Mesenchymal stem cell (in vitro differentiated cells and primary cell): ENCODE data around the gene NMRAL1.

Source experiments
- DNase-seq: peaks from one replicate; pipeline ENCODE4 v3.0.0-alpha.2; 2013
- H2AFZ ChIP-seq: one replicate; pipeline ENCODE4 v1.6.1; 2013; ENCODE audit warnings: low read depth, mild to moderate bottlenecking, control low read depth, inconsistent platforms, low read length, moderate library complexity
- H2AK5ac ChIP-seq: 2 replicates; pipeline ENCODE4 v1.6.1; 2013; ENCODE audit warnings: low read length, moderate library complexity, mild to moderate bottlenecking, inconsistent platforms; ENCODE audit not compliant: severe bottlenecking
- H2BK120ac ChIP-seq: one replicate; pipeline ENCODE4 v1.6.1; 2013; ENCODE audit warnings: low read depth, mild to moderate bottlenecking, inconsistent platforms, low read length, moderate library complexity
- H2BK12ac ChIP-seq, 2 experiments: one replicate each; pipeline ENCODE4 v1.6.1; 2013; ENCODE audit warnings: inconsistent platforms in 2 of 2, low read length in 2 of 2, mild to moderate bottlenecking in 2 of 2, moderate library complexity in 2 of 2, control low read depth in 1 of 2
- H2BK15ac ChIP-seq: one replicate; pipeline ENCODE4 v1.6.1; 2013; ENCODE audit warnings: mild to moderate bottlenecking, low read depth, inconsistent platforms; ENCODE audit not compliant: poor library complexity, severe bottlenecking
- H2BK5ac ChIP-seq: 2 replicates; pipeline ENCODE4 v1.6.1; 2013; ENCODE audit warnings: low read depth, mild to moderate bottlenecking, low read length, control low read depth, inconsistent platforms; ENCODE audit not compliant: poor library complexity, severe bottlenecking
- H3K14ac ChIP-seq, 2 experiments: one replicate each; pipeline ENCODE4 v1.6.1; 2013; ENCODE audit warnings: inconsistent platforms in 2 of 2, low read length in 2 of 2, control low read depth in 1 of 2, mild to moderate bottlenecking in 1 of 2, moderate library complexity in 1 of 2
- H3K18ac ChIP-seq, 2 experiments: one replicate each; pipeline ENCODE4 v1.6.1; 2013; ENCODE audit warnings: inconsistent platforms in 2 of 2, low read length in 2 of 2, control low read depth in 1 of 2, low read depth in 1 of 2, mild to moderate bottlenecking in 1 of 2
- H3K23ac ChIP-seq, 2 experiments: one replicate each; pipeline ENCODE4 v1.6.1; 2013; ENCODE audit warnings: inconsistent platforms in 2 of 2, low read length in 2 of 2, mild to moderate bottlenecking in 2 of 2, moderate library complexity in 2 of 2, control low read depth in 1 of 2
- H3K27ac ChIP-seq: 2 replicates; pipeline ENCODE4 v1.5.1; 2013; ENCODE audit warnings: mild to moderate bottlenecking, moderate library complexity, low read length, control low read depth, inconsistent platforms; ENCODE audit not compliant: poor library complexity, severe bottlenecking
- H3K27me3 ChIP-seq, 2 experiments: 2 replicates each; pipeline versions ENCODE4 v1.6.1 to v1.7.0; 2013; ENCODE audit warnings: low read length in 2 of 2, mild to moderate bottlenecking in 2 of 2, moderate library complexity in 2 of 2, control low read depth in 1 of 2, inconsistent platforms in 1 of 2; ENCODE audit not compliant: control insufficient read depth in 1 of 2, insufficient read depth in 1 of 2
- H3K36me3 ChIP-seq, 2 experiments: 2 replicates each; pipeline versions ENCODE4 v1.6.1 to v1.7.0; 2013; ENCODE audit warnings: low read length in 2 of 2, control low read depth in 1 of 2, inconsistent platforms in 1 of 2, low read depth in 1 of 2, mild to moderate bottlenecking in 1 of 2; ENCODE audit not compliant: insufficient read depth in 2 of 2, control insufficient read depth in 1 of 2
- H3K4ac ChIP-seq, 2 experiments: one replicate each; pipeline ENCODE4 v1.6.1; 2013; ENCODE audit warnings: inconsistent platforms in 2 of 2, low read length in 2 of 2, mild to moderate bottlenecking in 2 of 2, moderate library complexity in 2 of 2, control low read depth in 1 of 2, low read depth in 1 of 2
- H3K4me1 ChIP-seq: 2 replicates; pipeline ENCODE4 v1.6.1; 2013; ENCODE audit warnings: low read depth, low read length, control low read depth; ENCODE audit not compliant: control insufficient read depth, insufficient read depth
- H3K4me2 ChIP-seq: 2 replicates; pipeline ENCODE4 v1.6.1; 2013; ENCODE audit warnings: low read length, mild to moderate bottlenecking, inconsistent platforms; ENCODE audit not compliant: poor library complexity, severe bottlenecking
- H3K4me3 ChIP-seq, 2 experiments: 2 replicates each; pipeline versions ENCODE4 v1.5.1 to v1.7.0; 2013; ENCODE audit warnings: low read length in 2 of 2, mild to moderate bottlenecking in 2 of 2, control low read depth in 1 of 2, low read depth in 1 of 2; ENCODE audit not compliant: insufficient read depth in 1 of 2
- H3K79me1 ChIP-seq: replicated peaks from 2 replicates; pipeline ENCODE4 v1.6.1; 2013; ENCODE audit warnings: mild to moderate bottlenecking, control low read depth, low read length, inconsistent platforms; ENCODE audit not compliant: poor library complexity, severe bottlenecking
- H3K9ac ChIP-seq: 2 replicates; pipeline ENCODE4 v1.7.0; 2013; ENCODE audit warnings: mild to moderate bottlenecking, low read length, moderate library complexity
- H3K9me3 ChIP-seq: 2 replicates; pipeline ENCODE4 v1.7.0; 2013; ENCODE audit warnings: mild to moderate bottlenecking, low read length; ENCODE audit not compliant: control insufficient read depth
- H4K8ac ChIP-seq: one replicate; pipeline ENCODE4 v1.6.1; 2013; ENCODE audit warnings: inconsistent platforms, mild to moderate bottlenecking, low read length, moderate library complexity
- H4K91ac ChIP-seq: one replicate; pipeline ENCODE4 v1.6.1; 2013; ENCODE audit warnings: mild to moderate bottlenecking, low read length, inconsistent platforms
- WGBS: methylation state at CpG from one replicate; pipeline ENCODE4 v1.1.7; 2013; ENCODE audit warnings: mixed read lengths; 5-methylcytosine and 5-hydroxymethylcytosine counted together

NMRAL1 gene

DNA sequence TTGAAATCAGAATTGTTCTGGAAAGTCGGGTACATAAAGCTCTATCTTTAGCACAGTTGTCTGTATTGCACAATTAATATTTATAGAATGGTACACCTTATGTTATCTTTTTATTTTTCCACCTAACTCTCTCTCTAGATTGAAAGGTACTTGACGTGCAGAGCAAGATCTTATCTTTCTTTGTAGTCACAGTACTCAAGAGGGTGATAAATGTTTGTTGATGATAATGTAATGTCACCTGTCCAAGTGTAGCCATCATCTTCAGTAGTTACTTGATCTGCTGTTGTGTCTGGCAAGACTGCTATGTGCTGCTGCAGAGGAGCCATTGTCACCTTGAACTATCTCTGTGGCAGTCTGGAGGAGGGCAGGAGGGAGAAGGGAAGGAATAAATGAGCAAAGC, 7.1 kb upstream of the NMRAL1 start:
- H3K9ac ChIP-seq = no peak overlapping the region
- no peak overlapping the region for H4K8ac ChIP-seq
- H2AK5ac ChIP-seq = no peak overlapping the region
- peaks cover 20% of the 10 kb centered on the region for H3K79me1 ChIP-seq
- no peak overlapping the region for H2BK120ac ChIP-seq
- H2AFZ ChIP-seq = no peak overlapping the region
- no peaks in the 10 kb centered on the region for H3K4me1 ChIP-seq
- H3K9me3 ChIP-seq = no peaks in the 10 kb centered on the region
- H3K4me2 ChIP-seq = no peak overlapping the region
- H3K18ac ChIP-seq = no peak overlapping the region
- H4K91ac ChIP-seq = no peak overlapping the region
- DNase-seq = no peak
- H3K36me3 ChIP-seq = peaks cover 4 to 21% of the 10 kb centered on the region in 2 experiments
- no peak overlapping the region for H2BK5ac ChIP-seq
- H3K27me3 ChIP-seq = no peaks in the 10 kb centered on the region
- no peak overlapping the region for H3K4ac ChIP-seq
- H3K27ac ChIP-seq = no peak overlapping the region
- H3K4me3 ChIP-seq = no peak overlapping the region
- no peak overlapping the region for H3K14ac ChIP-seq
- 91% methylated on average over 1 of the region's 2 CpGs for WGBS
- no peak overlapping the region for H3K23ac ChIP-seq
- H2BK15ac ChIP-seq = no peak overlapping the region
- no peak overlapping the region for H2BK12ac ChIP-seq

DNA sequence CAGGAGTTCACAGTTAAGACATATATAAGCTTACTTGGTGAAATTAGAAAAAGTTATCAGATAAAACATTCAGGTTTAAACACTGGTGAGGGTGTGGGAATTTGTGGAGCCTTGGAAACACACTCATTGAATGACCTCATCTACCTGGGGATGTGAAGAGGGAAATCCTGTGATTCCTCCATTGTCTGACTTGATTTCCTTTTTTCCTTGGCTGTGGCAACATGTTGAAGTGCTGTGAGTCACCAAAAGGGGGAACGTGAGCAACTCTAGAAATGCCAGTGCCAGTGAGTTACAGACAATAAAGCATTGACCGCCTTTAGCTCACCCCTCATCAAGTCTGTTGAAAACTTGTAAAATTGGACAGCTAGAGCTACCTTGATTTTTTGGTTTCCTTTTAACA, 3.5 kb upstream of the NMRAL1 start:
- Histone ChIP-seq H2AK5ac (no peak overlapping the region), H3K79me1 (peaks cover 11% of the 10 kb centered on the region), H3K27me3 (no peaks in the 10 kb centered on the region), H3K9ac (peak overlapping the region; percentile 35), H3K27ac (no peak overlapping the region), H3K4me1 (peaks cover 11% of the 10 kb centered on the region), H4K91ac (no peak overlapping the region), H4K8ac (no peak overlapping the region), H3K14ac (no peak overlapping the region), H2AFZ (no peak overlapping the region), H3K9me3 (no peaks in the 10 kb centered on the region), H2BK120ac (no peak overlapping the region), H3K4me2 (no peak overlapping the region), H3K18ac (no peak overlapping the region), H3K36me3 (no peaks in the 10 kb centered on the region), H3K4me3 (peak overlapping the region in 1 of 2 experiments; percentile 93), H3K4ac (no peak overlapping the region), H2BK15ac (no peak overlapping the region), H2BK12ac (no peak overlapping the region), H3K23ac (no peak overlapping the region), H2BK5ac (no peak overlapping the region)
- WGBS = 32% methylated on average over 2 of the region's 2 CpGs
- DNase-seq = peak; percentile 64

DNA sequence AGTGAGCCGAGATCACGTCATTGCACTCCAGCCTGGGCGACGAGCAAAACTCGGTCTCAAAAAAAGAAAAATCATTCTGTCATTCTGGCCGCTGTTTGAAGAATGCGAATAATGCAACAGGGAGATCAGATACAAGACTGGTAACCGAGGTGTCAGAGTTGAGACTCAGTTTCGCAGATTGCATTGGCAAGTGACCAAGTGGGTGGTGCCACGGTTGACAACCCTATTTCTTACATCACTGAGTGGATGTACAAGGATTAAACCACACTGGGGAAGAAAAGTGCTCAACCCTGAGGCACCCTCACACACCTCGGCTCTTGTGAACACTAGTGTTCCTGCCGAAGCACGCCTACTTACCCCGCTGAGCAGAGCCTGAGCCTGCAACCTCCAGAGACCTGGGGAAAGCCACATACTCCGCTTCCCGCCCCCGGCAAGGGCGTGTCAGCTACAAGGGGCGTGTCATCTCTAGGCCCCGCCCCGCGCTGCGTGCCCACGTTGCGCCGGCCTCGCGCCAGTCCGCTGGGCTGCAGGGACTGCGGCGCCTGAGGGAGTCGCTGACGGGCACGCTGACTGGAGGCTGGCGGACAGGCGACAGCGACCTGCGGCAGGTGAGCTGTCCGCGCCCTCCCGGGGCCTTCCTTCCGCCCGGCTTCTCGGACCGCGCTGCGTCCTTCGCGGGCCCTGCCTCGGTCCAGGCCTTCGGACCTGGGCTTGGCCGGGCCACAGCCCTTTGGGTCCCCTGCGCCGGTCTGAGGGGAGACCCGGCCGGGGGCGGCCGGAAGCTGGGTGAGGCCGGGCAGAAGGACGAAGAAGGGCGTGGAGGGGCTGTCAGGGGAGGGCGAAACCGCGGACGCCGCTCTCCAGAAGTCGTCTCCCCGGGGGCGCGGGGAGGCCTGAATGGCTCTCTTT, 1.7 kb upstream of the NMRAL1 start, which contains the start of gene HMOX2:
TSS of gene HMOX2 (plus strand) at position 519 of the 909 bp plus-strand sequence. CDS start 29,127 bp downstream, outside the sequence.
- Histone ChIP-seq H3K4me1 (peaks cover 11% of the 10 kb centered on the region), H2BK5ac (peak within 1 kb of the TSS; percentile 10), H2BK12ac (peak within 1 kb of the TSS; percentile 25 to 90), H4K91ac (peak within 1 kb of the TSS; percentile 78), H3K79me1 (peaks cover 15% of the 10 kb centered on the region), H3K9ac (peak within 1 kb of the TSS; percentile 89), H3K27me3 (no peaks in the 10 kb centered on the region), H2AFZ (peak within 1 kb of the TSS; percentile 80), H3K4ac (peak within 1 kb of the TSS; percentile 47 to 89), H3K27ac (peak within 1 kb of the TSS; percentile 22), H3K4me3 (peak within 1 kb of the TSS; percentile 93 to 97), H3K9me3 (no peaks in the 10 kb centered on the region), H2BK120ac (peak within 1 kb of the TSS; percentile 85), H3K14ac (peak within 1 kb of the TSS in 1 of 2 experiments; percentile 37), H3K36me3 (no peaks in the 10 kb centered on the region), H3K23ac (peak within 1 kb of the TSS in 1 of 2 experiments; percentile 87), H3K4me2 (peak within 1 kb of the TSS; percentile 98), H3K18ac (peak within 1 kb of the TSS; percentile 63 to 72), H2AK5ac (peak within 1 kb of the TSS; percentile 31), H2BK15ac (peak within 1 kb of the TSS; percentile 48), H4K8ac (peak within 1 kb of the TSS; percentile 69)
- 13% methylated on average over 68 of the region's 70 CpGs for WGBS
- peak; percentile 90 for DNase-seq

DNA sequence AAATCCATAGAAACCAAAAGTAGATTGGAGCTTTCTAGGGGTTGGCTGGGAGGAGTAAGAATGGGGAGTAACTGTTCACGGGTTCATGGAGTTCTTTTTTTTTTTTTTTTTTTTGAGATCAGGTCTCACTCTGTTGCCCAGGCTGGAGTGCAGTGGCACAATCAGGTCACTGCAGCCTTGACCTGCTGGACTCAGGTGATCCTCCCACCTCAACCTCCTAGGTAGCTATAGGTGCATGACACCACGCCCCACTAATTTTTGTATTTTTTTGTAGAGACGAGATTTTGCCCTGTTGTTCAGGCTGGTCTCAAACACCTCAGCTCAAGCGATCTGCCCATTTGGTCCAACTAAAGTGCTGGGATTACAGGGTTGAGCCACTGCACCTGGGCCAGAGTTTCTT, 1.5 kb downstream of the NMRAL1 start:
- Histone ChIP-seq H2AFZ (no peak overlapping the region), H4K91ac (no peak overlapping the region), H3K9ac (no peak overlapping the region), H2BK120ac (no peak overlapping the region), H3K4me2 (no peak overlapping the region), H3K18ac (no peak overlapping the region), H3K79me1 (peaks cover 14% of the 10 kb centered on the region), H2BK15ac (no peak overlapping the region), H3K4me3 (peak overlapping the region in 1 of 2 experiments; percentile 83), H3K27ac (no peak overlapping the region), H3K9me3 (no peaks in the 10 kb centered on the region), H3K4ac (no peak overlapping the region), H2BK5ac (no peak overlapping the region), H3K27me3 (no peaks in the 10 kb centered on the region), H2AK5ac (no peak overlapping the region), H3K4me1 (peaks cover 11% of the 10 kb centered on the region), H4K8ac (no peak overlapping the region), H2BK12ac (no peak overlapping the region), H3K23ac (no peak overlapping the region), H3K36me3 (peaks cover 13 to 14% of the 10 kb centered on the region in 2 experiments), H3K14ac (no peak overlapping the region)
- 70% methylated on average over 4 of the region's 4 CpGs for WGBS
- no peak for DNase-seq
